ENCODE results near the gene PXDN.

- TF ChIP-seq CTCF (IDR thresholded peaks at IDR 0.05) (no peak), EP300 (IDR thresholded peaks at IDR 0.05) (no peak)
Measured at GRCh38 chr2:1656961-1657841, 87.1 kb downstream of the PXDN start.

Measured in stomach (tissue), 4 donors.